NB4 (cell line): ENCODE measurements around the gene SH3GL3.

Source experiments
- MYC ChIP-seq: IDR thresholded peaks from 2 replicates; pipeline ENCODE4 v1.6.1; 2011; ENCODE audit warnings: low read depth, low read length
- POLR2A ChIP-seq: IDR thresholded peaks from 2 replicates; pipeline ENCODE4 v1.6.1; 2011; ENCODE audit warnings: mild to moderate bottlenecking; ENCODE audit not compliant: insufficient read length; ENCODE audit errors: extremely low read depth
- TF ChIP-seq, protein P1 (sequence below): IDR thresholded peaks from one replicate; pipeline ENCODE4 v1.5.1; 2012; ENCODE audit warnings: low read depth, low read length
- TF ChIP-seq, protein P2 (sequence below): IDR thresholded peaks from 2 replicates; pipeline ENCODE4 v1.6.1; 2011; ENCODE audit warnings: low read depth, low read length

DNA sequence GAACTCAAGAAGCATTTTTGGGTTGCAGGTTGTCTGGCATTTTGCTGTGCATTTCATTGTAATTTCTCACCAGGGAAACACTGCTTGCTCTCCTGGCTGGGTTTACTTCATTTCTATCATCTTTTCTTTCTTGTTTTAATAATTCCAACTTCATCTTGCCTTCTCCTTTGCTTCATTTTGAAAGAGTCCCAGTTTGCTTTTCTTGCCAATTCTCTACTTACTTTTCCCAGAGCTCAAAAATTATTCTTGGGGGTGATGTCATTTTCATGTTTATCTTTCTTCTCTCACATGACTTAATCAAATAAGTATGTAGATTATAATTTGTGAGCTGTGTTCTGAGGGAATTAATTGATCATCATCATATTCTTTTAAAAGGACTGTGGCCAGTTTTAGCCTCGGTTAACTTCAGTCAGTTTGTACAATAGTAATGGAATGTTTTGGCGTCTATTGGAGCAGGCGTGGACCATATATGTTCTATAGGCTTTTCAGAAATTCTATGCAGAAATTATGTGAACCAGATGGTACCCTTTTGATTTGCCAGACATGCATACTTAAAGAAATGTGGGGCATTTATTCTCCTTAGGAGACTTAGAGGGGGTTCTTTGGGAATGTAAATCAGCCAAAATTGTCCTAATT is 30.1 kb downstream of the SH3GL3 start:
- TF ChIP-seq, protein P1, sequence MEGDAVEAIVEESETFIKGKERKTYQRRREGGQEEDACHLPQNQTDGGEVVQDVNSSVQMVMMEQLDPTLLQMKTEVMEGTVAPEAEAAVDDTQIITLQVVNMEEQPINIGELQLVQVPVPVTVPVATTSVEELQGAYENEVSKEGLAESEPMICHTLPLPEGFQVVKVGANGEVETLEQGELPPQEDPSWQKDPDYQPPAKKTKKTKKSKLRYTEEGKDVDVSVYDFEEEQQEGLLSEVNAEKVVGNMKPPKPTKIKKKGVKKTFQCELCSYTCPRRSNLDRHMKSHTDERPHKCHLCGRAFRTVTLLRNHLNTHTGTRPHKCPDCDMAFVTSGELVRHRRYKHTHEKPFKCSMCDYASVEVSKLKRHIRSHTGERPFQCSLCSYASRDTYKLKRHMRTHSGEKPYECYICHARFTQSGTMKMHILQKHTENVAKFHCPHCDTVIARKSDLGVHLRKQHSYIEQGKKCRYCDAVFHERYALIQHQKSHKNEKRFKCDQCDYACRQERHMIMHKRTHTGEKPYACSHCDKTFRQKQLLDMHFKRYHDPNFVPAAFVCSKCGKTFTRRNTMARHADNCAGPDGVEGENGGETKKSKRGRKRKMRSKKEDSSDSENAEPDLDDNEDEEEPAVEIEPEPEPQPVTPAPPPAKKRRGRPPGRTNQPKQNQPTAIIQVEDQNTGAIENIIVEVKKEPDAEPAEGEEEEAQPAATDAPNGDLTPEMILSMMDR: no peak
- TF ChIP-seq, protein P2, sequence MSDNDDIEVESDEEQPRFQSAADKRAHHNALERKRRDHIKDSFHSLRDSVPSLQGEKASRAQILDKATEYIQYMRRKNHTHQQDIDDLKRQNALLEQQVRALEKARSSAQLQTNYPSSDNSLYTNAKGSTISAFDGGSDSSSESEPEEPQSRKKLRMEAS: no peak
- TF ChIP-seq POLR2A (no peak), MYC (no peak)
